ENCODE data around the gene BCAS3.

BCAS3 gene

DNA sequence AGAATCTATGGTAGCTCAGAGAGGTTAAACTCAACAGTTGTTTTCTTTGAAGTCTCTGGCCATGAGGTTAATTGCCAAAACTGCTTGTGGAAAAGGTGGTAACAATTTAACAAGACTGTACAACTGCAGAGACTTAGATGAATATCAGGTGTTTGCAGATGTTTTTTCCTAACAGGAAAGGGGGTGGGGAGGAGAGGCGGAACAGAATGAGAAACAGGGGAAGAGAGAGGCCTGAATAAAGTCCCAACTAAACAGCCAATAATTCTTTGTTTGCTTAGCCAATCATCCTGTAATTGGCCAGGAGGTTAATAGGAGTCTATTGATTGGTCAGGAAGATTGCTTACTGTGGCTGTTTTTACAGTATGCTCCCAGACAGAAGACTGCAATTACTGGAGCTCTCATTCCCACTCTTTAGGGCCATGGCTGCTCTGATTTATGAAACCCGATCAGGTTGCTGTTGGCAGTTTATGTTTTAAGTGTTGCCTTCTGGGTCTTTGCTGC, 472.3 kb downstream of the BCAS3 start:
- H2AFZ ChIP-seq (ENCODE audit: low read depth, low read length): no peak overlapping the region
- H3K9me3 ChIP-seq (ENCODE audit: insufficient read depth, low read length): no peaks in the 10 kb centered on the region
- H3K4me1 ChIP-seq (ENCODE audit: low read length): peaks cover 7% of the 10 kb centered on the region
- no peaks in the 10 kb centered on the region for H3K36me3 ChIP-seq (replicated peaks; ENCODE audit: low read depth, low read length)
- H3K9ac ChIP-seq (ENCODE audit: low read length): no peak overlapping the region
- H3K4me3 ChIP-seq (ENCODE audit: low read length): no peak overlapping the region
- H3K27ac ChIP-seq (ENCODE audit: low read length): no peak overlapping the region
- TF ChIP-seq, protein P1, sequence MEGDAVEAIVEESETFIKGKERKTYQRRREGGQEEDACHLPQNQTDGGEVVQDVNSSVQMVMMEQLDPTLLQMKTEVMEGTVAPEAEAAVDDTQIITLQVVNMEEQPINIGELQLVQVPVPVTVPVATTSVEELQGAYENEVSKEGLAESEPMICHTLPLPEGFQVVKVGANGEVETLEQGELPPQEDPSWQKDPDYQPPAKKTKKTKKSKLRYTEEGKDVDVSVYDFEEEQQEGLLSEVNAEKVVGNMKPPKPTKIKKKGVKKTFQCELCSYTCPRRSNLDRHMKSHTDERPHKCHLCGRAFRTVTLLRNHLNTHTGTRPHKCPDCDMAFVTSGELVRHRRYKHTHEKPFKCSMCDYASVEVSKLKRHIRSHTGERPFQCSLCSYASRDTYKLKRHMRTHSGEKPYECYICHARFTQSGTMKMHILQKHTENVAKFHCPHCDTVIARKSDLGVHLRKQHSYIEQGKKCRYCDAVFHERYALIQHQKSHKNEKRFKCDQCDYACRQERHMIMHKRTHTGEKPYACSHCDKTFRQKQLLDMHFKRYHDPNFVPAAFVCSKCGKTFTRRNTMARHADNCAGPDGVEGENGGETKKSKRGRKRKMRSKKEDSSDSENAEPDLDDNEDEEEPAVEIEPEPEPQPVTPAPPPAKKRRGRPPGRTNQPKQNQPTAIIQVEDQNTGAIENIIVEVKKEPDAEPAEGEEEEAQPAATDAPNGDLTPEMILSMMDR (IDR thresholded peaks at IDR 0.05; ENCODE audit: low read depth, low read length): no peak
- no peak for TF ChIP-seq EZH2phosphoT487 (IDR thresholded peaks at IDR 0.05; ENCODE audit: low read depth)
- 0 out of 2 replicates have a peak, but pooled peaks cover 3% of the 10 kb centered on the region for H3K27me3 ChIP-seq (ENCODE audit: low read depth, low read length)
- H3K4me2 ChIP-seq (ENCODE audit: low read length): no peak overlapping the region
- H4K20me1 ChIP-seq (ENCODE audit: insufficient read depth, low read length): no peaks in the 10 kb centered on the region
- H3K79me2 ChIP-seq (ENCODE audit: low read length): no peaks in the 10 kb centered on the region

DNA sequence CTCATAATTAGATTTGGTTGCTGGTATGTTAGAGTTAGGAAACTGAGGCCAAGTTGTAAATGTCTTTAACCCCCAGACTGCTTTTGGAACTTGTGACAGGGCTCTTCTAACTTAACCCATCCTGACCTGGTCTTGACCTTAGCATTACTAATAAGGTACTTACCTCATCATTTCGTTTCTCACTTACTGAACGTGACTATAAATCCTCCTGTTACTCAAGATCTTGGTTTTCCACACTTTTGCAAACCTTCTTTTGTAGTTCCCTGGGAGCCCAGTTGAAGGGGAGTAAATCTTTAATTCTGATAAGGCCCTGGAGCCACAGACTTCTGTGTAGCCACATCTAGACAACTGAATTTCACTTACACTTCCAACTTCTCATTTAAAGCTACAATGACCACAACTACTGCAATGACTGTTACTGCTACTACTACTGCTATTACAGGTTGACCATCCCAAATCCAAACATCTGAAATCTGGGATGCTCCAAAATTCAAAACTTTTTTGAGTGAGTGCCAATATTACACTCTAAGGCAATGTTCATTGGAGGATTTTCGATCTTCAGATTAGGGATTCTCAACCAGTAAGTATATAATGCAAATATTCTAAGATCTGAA, 473.1 kb downstream of the BCAS3 start:
- Histone ChIP-seq H3K36me3 (replicated peaks; ENCODE audit: low read depth, low read length) (no peaks in the 10 kb centered on the region), H3K4me2 (ENCODE audit: low read length) (no peak overlapping the region), H3K79me2 (ENCODE audit: low read length) (no peaks in the 10 kb centered on the region), H2AFZ (ENCODE audit: low read depth, low read length) (no peak overlapping the region), H4K20me1 (ENCODE audit: insufficient read depth, low read length) (no peaks in the 10 kb centered on the region), H3K27me3 (ENCODE audit: low read depth, low read length) (0 out of 2 replicates have a peak, but pooled peaks cover 3% of the 10 kb centered on the region), H3K4me1 (ENCODE audit: low read length) (peaks cover 6% of the 10 kb centered on the region), H3K27ac (ENCODE audit: low read length) (no peak overlapping the region), H3K9me3 (ENCODE audit: insufficient read depth, low read length) (no peaks in the 10 kb centered on the region), H3K4me3 (ENCODE audit: low read length) (no peak overlapping the region), H3K9ac (ENCODE audit: low read length) (no peak overlapping the region)
- TF ChIP-seq, protein P1 (IDR thresholded peaks at IDR 0.05; ENCODE audit: low read depth, low read length): no peak

DNA sequence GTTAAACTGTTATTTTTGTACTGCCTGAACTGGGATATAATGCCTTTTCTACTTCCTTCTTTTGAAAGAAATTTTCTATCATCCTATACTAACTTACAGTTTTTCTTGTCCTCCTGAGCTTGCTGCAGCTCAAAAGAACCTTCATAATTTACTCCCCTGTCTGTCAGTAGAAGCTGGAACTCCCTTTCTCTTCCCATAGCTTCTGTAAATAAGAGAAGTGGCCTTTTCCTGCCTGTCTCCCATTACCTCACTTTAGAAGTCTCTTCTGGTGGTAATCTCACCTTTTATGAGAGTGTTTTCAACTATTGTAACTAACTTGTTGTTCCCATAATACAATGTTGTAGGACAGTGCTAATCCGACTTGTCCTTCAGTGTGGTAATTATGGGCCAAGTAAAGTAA, 475.2 kb downstream of the BCAS3 start:
- Histone ChIP-seq H2AFZ (ENCODE audit: low read depth, low read length) (no peak overlapping the region), H3K27me3 (ENCODE audit: low read depth, low read length) (0 out of 2 replicates have a peak, but pooled peaks cover 7% of the 10 kb centered on the region), H3K4me2 (ENCODE audit: low read length) (no peak overlapping the region), H3K9me3 (ENCODE audit: insufficient read depth, low read length) (no peaks in the 10 kb centered on the region), H3K4me3 (ENCODE audit: low read length) (no peak overlapping the region), H3K79me2 (ENCODE audit: low read length) (no peaks in the 10 kb centered on the region), H4K20me1 (ENCODE audit: insufficient read depth, low read length) (no peaks in the 10 kb centered on the region), H3K4me1 (ENCODE audit: low read length) (peaks cover 8% of the 10 kb centered on the region), H3K27ac (ENCODE audit: low read length) (no peak overlapping the region), H3K9ac (ENCODE audit: low read length) (no peak overlapping the region), H3K36me3 (replicated peaks; ENCODE audit: low read depth, low read length) (no peaks in the 10 kb centered on the region)
- TF ChIP-seq, protein P1 (IDR thresholded peaks at IDR 0.05; ENCODE audit: low read depth, low read length): no peak
- no peak for TF ChIP-seq EZH2phosphoT487 (IDR thresholded peaks at IDR 0.05; ENCODE audit: low read depth)

DNA sequence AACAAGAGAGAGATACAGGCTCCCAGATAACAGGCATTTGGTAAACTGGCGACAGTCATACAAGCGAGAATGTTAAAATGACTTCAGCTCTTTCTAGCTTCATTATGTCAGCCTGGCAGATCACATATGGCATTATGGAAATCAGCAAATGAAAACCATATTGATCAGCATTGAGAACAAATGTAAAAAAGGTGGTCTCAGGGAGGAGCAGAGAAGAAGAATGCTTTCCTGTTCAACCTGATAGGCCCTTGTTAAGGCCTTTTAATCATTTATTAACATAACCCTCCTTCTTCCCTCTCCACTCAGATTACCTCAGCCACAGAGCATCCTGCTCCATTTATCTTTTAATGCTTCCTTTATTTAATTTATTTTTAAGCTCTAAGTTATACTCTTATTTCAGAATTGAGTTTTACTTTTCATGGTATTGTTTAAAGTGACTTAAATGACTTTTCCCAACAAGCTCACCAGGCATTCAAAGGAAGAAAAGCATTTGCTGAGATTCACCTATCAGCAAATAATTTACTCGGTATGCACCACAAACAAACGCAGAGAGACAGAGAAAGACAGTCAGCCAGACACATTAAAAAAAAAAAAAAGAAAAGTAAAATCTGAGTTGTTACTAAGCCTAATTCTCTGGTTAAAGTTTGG, 478.1 kb downstream of the BCAS3 start:
- no peak overlapping the region for H3K27ac ChIP-seq (ENCODE audit: low read length)
- H3K4me2 ChIP-seq (ENCODE audit: low read length): no peak overlapping the region
- TF ChIP-seq EZH2phosphoT487 (IDR thresholded peaks at IDR 0.05; ENCODE audit: low read depth): no peak
- TF ChIP-seq, protein P1 (IDR thresholded peaks at IDR 0.05; ENCODE audit: low read depth, low read length): no peak
- no peak overlapping the region for H3K4me3 ChIP-seq (ENCODE audit: low read length)
- H3K9ac ChIP-seq (ENCODE audit: low read length): no peak overlapping the region
- H3K79me2 ChIP-seq (ENCODE audit: low read length): no peaks in the 10 kb centered on the region
- H3K36me3 ChIP-seq (replicated peaks; ENCODE audit: low read depth, low read length): no peaks in the 10 kb centered on the region
- H3K4me1 ChIP-seq (ENCODE audit: low read length): peaks cover 23% of the 10 kb centered on the region
- H3K9me3 ChIP-seq (ENCODE audit: insufficient read depth, low read length): no peaks in the 10 kb centered on the region
- no peaks in the 10 kb centered on the region for H4K20me1 ChIP-seq (ENCODE audit: insufficient read depth, low read length)
- no peak overlapping the region for H2AFZ ChIP-seq (ENCODE audit: low read depth, low read length)
- H3K27me3 ChIP-seq (ENCODE audit: low read depth, low read length): 0 out of 2 replicates have a peak, but pooled peaks cover 7% of the 10 kb centered on the region

Measured in OCI-LY3 (cell line).